ENCODE data around the gene LAMC3.
"Not testable (repeated sequence)": the region's sequence is repeated elsewhere in the genome, so short reads cannot be mapped to it uniquely, and the experiment has no call there.

Gene LAMC3

DNA sequence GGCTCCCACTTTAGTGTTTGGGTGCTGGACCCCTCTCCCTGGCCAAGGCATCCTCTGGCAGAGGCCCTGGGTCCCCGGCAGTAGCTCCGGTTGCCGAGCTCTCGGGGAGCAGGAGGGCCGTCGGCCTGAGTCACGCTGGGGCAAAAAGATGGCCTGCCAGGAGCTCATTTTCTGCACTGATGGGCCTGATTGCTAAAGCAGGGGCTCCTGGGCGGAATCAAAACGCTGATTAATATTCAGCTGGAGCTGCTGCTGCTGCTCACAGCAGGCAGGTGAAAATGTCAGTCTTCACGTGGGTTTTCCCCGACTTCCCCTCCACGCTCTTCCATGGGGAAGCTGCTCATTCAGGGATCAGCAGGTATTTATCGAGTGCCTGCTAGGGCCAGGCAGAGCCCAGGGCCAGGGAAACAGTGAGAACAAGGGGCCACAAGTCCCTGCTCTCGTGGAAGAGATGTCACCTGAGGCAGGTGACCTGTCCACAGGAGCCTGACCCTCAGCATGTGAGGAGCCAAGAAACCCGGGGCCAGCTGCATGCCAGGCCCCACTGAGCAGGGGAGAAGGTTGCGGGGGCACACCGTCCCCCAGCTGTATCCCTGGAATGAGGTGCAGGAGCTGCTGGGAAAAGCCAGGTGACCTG is 22.1 kb downstream of the LAMC3 start:
- no peak for DNase-seq (ENCODE audit: extremely low read depth, low read depth)
- no peak overlapping the region for H3K4me3 ChIP-seq (replicated peaks; ENCODE audit: low read depth, low read length)
- TF ChIP-seq, protein P1, sequence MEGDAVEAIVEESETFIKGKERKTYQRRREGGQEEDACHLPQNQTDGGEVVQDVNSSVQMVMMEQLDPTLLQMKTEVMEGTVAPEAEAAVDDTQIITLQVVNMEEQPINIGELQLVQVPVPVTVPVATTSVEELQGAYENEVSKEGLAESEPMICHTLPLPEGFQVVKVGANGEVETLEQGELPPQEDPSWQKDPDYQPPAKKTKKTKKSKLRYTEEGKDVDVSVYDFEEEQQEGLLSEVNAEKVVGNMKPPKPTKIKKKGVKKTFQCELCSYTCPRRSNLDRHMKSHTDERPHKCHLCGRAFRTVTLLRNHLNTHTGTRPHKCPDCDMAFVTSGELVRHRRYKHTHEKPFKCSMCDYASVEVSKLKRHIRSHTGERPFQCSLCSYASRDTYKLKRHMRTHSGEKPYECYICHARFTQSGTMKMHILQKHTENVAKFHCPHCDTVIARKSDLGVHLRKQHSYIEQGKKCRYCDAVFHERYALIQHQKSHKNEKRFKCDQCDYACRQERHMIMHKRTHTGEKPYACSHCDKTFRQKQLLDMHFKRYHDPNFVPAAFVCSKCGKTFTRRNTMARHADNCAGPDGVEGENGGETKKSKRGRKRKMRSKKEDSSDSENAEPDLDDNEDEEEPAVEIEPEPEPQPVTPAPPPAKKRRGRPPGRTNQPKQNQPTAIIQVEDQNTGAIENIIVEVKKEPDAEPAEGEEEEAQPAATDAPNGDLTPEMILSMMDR (IDR thresholded peaks at IDR 0.05; ENCODE audit: low read depth, low read length, missing control alignments): no peak

DNA sequence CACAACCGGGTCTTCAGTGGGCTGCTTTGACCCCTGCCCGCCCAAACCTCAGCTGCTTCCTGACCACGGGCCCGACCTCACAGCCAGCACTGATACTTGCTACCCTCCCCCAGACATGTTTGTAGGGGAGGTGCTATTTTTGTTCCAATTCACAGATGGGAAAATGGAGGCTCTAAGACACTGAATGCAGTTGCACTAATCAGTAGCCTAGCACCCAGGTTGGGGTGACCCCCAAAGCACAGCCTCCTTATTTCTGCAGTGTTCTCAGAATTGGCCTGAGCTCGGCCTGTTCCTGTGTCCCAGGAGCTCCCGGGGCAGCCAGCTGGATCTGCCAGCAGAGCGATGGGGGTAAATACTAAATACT is 22.6 kb downstream of the LAMC3 start:
- DNase-seq (ENCODE audit: extremely low read depth, low read depth): no peak
- TF ChIP-seq, protein P1 (IDR thresholded peaks at IDR 0.05; ENCODE audit: low read depth, low read length, missing control alignments): no peak
- no peak overlapping the region for H3K4me3 ChIP-seq (replicated peaks; ENCODE audit: low read depth, low read length)

DNA sequence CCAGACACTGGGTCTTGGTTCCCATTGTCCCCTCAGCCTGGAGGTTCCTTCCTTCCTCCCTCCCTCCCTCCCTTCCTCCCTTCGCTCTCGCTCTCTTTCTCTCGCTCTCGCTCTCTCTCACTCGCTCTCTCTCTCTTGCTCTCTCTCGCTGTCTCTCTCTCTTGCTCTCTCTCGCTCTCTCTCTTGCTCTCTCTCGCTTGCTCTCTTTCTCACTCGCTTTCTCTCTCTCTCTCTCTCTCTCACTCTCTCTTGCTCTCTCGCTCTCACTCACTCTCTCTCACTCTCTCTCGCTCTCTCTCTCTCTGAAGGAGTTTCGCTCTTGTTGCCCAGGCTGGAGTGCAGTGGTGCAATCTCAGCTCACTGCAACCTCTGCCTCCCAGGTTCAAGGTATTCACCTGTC is 23.4 kb downstream of the LAMC3 start:
- DNase-seq (ENCODE audit: extremely low read depth, low read depth): no peak
- no peak overlapping the region for H3K4me3 ChIP-seq (replicated peaks; ENCODE audit: low read depth, low read length)
- TF ChIP-seq, protein P1 (IDR thresholded peaks at IDR 0.05; ENCODE audit: low read depth, low read length, missing control alignments): no peak

DNA sequence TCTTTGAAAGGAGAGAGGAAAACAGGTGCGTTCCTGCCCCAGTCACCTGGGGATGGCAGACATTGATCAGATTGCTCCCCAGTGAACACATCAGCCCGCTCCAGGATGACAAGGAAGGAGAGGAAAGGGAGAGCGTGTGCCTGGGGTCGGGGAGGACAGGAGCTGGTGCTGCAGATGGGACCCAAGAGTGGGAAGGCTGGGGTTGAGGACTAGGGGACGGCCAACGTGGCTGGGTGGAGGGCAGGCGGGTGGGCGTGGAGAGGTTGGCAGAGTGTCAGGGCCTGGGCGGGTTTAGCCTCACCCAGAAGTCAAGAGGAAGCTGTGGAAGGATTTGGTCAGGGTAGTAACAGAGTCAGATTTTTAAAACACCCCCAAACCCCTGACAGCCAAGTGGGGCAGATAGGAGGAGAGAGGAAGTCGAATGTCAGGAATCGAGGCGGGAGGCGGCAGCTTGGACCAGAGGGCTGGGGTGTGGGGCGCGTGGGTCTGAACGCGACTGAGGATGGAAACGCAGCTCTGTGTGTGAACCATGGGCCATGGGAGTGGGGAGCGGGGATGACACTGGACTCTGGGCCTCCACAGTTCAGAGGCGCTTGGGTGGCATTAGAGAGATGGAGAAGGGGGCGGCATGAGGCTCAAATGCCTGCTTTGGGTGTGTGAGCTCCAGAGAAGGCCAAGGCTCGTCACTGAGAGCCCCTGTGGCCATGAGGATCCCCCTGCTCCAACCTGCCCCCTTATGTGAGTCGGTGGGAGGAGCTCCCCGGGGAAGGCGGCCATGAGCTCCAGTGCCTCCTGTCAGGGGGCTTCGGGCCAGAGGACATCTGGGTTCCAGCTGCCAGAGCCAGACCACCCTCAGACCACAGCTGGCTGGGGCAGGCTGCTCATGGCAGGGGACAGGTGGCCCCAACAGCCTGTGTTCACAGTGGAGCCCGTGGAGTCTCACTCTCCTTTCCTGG is 24.6 kb downstream of the LAMC3 start:
- no peak overlapping the region for H3K4me3 ChIP-seq (replicated peaks; ENCODE audit: low read depth, low read length)
- TF ChIP-seq, protein P1 (IDR thresholded peaks at IDR 0.05; ENCODE audit: low read depth, low read length, missing control alignments): no peak
- DNase-seq (ENCODE audit: extremely low read depth, low read depth): no peak

DNA sequence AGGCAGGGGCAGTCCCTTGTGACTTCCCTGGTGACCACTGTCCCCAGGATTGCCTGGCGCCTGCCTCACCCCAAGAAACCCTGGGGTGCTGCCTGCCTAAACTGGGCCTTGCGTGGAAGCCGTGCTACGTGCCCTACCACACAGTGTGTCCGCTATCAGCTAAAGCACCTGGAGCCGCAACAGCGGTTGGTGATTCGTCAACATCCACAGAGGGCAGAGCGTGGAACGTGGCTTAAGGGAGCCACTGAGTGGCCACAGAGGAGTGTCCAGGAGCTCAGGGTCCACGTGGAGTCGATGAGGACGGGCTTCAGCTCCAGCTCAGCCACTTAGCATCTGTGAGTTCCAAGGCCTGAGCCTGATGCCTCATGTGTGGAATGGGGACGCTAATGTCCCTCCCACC is 25.3 kb downstream of the LAMC3 start:
- DNase-seq (ENCODE audit: extremely low read depth, low read depth): no peak
- H3K4me3 ChIP-seq (replicated peaks; ENCODE audit: low read depth, low read length): no peak overlapping the region
- TF ChIP-seq, protein P1 (IDR thresholded peaks at IDR 0.05; ENCODE audit: low read depth, low read length, missing control alignments): no peak

DNA sequence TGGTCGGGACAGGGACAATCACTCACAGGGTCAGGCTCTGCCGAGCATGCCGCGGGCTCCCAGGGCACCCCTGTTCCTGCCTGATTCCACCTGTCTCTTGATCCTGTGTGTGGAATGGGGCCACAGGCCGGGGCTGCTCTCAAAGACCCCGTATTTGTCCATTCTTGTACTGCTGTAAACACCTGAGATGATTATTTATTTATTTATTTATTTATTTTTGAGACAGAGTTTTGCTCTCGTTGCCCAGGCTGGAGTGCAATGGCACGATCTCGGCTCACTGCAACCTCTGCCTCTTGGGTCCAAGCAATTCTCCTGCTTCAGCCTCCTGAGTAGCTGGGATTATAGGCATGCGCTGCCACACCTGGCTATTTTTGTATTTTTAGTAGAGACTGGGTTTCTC is 25.8 kb downstream of the LAMC3 start:
- H3K4me3 ChIP-seq (replicated peaks; ENCODE audit: low read depth, low read length); DNase-seq (ENCODE audit: extremely low read depth, low read depth): not testable (repeated sequence)

DNA sequence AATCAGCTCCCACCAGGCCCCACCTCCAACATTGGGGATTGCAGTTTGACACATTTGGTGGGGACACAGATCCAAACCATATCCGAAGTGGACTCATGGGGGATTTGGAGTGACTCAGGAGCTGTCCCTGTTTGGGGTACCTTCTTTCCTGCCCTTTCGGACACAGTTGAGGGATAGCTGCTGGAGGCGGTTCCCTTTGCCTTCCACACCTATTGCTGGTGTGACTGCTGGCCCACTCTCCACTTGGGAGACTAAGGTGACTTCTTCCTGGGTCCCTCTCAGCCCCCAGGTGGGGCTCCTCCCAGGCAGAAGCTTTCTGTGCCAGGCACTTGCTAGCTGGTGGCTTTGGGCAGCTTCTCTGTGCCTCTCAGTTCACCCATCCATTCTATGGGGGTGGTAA is 26.6 kb downstream of the LAMC3 start:
- TF ChIP-seq, protein P1 (IDR thresholded peaks at IDR 0.05; ENCODE audit: low read depth, low read length, missing control alignments): no peak
- DNase-seq (ENCODE audit: extremely low read depth, low read depth): no peak
- no peak overlapping the region for H3K4me3 ChIP-seq (replicated peaks; ENCODE audit: low read depth, low read length)

Measured in HFF-Myc (cell line).